Ovary (tissue), 3 donors: ENCODE measurements around the gene KCTD6.

Experiments
- CTCF ChIP-seq, 3 donors: fragments of 450-650 bp in 2 of 3; fragments of 200-600 bp in 1 of 3; IDR thresholded peaks; one replicate each; pipeline versions ENCODE4 v1.5.1 to v1.8.0; 2016 to 2022; ENCODE audit warnings: antibody characterized with exemption in 3 of 3, mild to moderate bottlenecking in 1 of 3
- POLR2A ChIP-seq: fragments of 450-650 bp; IDR thresholded peaks from one replicate; pipeline ENCODE4 v1.6.1; 2017; ENCODE audit warnings: antibody characterized with exemption, mild to moderate bottlenecking, moderate library complexity
- donor health status: DM: no; HTN: no; CAD: no.

GRCh38 chr3:58470363-58471024, 21.4 kb upstream of the KCTD6 start:
- no peak for TF ChIP-seq CTCF (IDR thresholded peaks at IDR 0.05)
- TF ChIP-seq POLR2A = no peak
